ENCODE results near the gene ZNF407.

DNA sequence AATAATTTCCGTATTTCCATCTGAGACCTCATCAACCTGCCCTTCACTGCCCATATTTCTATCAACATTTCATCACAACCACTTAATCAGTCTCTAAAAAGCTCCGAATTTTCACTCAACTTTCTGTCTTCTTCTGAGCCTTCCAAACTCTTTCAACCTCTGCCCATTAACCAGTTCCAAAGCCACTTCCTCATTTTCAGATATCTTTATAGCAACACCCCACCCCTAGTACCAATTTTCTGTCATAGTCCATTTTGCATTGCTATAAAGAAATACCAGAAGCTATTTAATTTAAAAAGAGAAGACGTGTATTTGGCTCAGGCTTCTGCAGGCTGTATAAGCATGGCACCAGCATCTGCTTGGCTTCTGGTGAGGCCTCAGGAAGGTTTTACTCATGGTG, 504.2 kb downstream of the ZNF407 start:
- TF ChIP-seq, protein P1, sequence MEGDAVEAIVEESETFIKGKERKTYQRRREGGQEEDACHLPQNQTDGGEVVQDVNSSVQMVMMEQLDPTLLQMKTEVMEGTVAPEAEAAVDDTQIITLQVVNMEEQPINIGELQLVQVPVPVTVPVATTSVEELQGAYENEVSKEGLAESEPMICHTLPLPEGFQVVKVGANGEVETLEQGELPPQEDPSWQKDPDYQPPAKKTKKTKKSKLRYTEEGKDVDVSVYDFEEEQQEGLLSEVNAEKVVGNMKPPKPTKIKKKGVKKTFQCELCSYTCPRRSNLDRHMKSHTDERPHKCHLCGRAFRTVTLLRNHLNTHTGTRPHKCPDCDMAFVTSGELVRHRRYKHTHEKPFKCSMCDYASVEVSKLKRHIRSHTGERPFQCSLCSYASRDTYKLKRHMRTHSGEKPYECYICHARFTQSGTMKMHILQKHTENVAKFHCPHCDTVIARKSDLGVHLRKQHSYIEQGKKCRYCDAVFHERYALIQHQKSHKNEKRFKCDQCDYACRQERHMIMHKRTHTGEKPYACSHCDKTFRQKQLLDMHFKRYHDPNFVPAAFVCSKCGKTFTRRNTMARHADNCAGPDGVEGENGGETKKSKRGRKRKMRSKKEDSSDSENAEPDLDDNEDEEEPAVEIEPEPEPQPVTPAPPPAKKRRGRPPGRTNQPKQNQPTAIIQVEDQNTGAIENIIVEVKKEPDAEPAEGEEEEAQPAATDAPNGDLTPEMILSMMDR (IDR thresholded peaks at IDR 0.05) = no peak
- no peak for TF ChIP-seq EP300 (IDR thresholded peaks at IDR 0.05)

Data from stomach (tissue), 4 donors.